ENCODE data around the gene ZFAND2A. TPM values are rescaled to one million over a fixed set of nuclear protein-coding genes. Genes with fewer than 3 reads are reported as not detected.

Gene ZFAND2A
- total and polyA plus RNA-seq, 2 donors (not counting 3 experiments of a cell fraction or from before 2014, with no cell fraction given), result 31.8 to 40.6 TPM

DNA sequence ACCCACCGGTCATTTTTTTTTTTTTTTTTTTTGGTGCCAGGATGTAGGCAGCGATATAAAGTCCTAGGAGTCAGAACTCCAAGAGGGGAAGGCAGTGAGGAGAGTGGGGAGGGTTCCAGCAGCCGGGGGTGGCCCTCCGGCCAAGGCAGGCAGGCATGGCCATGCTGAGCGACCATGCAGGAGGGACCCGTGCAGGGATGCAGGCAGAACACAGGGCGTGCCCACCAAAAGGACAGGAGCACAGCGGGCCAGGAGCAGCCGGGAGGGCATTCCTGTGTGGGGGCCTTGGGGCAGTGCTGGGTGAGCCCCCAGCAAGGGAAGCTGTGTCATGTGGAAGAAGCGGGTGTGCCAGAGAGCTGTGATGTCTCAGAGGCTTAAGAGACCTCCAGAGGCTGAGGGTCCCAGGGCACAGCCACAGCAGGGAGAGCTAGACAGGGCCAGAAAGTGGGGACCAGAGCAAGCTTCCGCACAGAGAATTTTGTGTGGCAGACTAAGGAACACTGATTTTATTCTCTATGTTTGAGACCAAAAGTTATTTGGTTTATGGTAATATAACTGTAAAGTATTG is 5.7 kb downstream of the ZFAND2A start:
- no peaks in the 10 kb centered on the region for H3K27me3 ChIP-seq (ENCODE audit: control insufficient read depth in 2 of 2, insufficient read depth in 2 of 2, low read length in 2 of 2)
- H2AFZ ChIP-seq (ENCODE audit: low read depth, low read length), result no peak overlapping the region
- dilution Hi-C loops (cut with MboI; ENCODE audit: extremely low pct_ligation_motif_present, low sequenced_read_pairs), result no loop called here
- no peaks in the 10 kb centered on the region for H3K9me3 ChIP-seq (replicated peaks; ENCODE audit: control insufficient read depth, insufficient read depth, low read length)
- no peak for TF ChIP-seq EZH2 (IDR thresholded peaks at IDR 0.05; ENCODE audit: borderline replicate concordance, low read depth, low read length, severe bottlenecking)
- no peak for TF ChIP-seq POLR2A (IDR thresholded peaks at IDR 0.05; ENCODE audit: low read depth, low read length)
- no peak for TF ChIP-seq GATA2 (IDR thresholded peaks at IDR 0.05; ENCODE audit: insufficient read depth, insufficient read length, low read depth, low read length)
- no peak for TF ChIP-seq JUN (IDR thresholded peaks at IDR 0.05; ENCODE audit: borderline replicate concordance, insufficient read depth, insufficient read length, low read depth)
- no peak for TF ChIP-seq MYC (IDR thresholded peaks at IDR 0.05; ENCODE audit: low read depth, low read length)
- TF ChIP-seq, protein P1, sequence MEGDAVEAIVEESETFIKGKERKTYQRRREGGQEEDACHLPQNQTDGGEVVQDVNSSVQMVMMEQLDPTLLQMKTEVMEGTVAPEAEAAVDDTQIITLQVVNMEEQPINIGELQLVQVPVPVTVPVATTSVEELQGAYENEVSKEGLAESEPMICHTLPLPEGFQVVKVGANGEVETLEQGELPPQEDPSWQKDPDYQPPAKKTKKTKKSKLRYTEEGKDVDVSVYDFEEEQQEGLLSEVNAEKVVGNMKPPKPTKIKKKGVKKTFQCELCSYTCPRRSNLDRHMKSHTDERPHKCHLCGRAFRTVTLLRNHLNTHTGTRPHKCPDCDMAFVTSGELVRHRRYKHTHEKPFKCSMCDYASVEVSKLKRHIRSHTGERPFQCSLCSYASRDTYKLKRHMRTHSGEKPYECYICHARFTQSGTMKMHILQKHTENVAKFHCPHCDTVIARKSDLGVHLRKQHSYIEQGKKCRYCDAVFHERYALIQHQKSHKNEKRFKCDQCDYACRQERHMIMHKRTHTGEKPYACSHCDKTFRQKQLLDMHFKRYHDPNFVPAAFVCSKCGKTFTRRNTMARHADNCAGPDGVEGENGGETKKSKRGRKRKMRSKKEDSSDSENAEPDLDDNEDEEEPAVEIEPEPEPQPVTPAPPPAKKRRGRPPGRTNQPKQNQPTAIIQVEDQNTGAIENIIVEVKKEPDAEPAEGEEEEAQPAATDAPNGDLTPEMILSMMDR (IDR thresholded peaks at IDR 0.05; ENCODE audit: extremely low read depth in 1 of 2, insufficient read depth in 1 of 2, low read depth in 1 of 2, low read length in 2 of 2), result no peak
- no peak for TF ChIP-seq POLR2AphosphoS5 (IDR thresholded peaks at IDR 0.05; ENCODE audit: insufficient read depth, low read depth, low read length)
- TF ChIP-seq FOS (IDR thresholded peaks at IDR 0.05; ENCODE audit: borderline replicate concordance, insufficient read depth, low read length), result no peak
- intact Hi-C loops (cut with micrococcal nuclease), result no loop called here
- no peaks in the 10 kb centered on the region for H3K9me1 ChIP-seq (replicated peaks; ENCODE audit: control insufficient read depth, extremely low read depth, insufficient read depth, low read length)
- peaks cover 33% of the 10 kb centered on the region for H3K79me2 ChIP-seq (ENCODE audit: control insufficient read depth, insufficient read depth, low read length)
- no peak overlapping the region for H3K4me3 ChIP-seq (replicated peaks in 1 of 3; ENCODE audit: insufficient read depth in 1 of 3, low read depth in 1 of 3, low read length in 3 of 3)
- ChIA-PET POLR2A (no interaction called here), CTCF (interaction anchor here (1.4 kb wide), 1 partner anchor 21 kb away, joined by 5 read pairs; no protein-coding TSS in a partner anchor)
- H3K36me3 ChIP-seq (ENCODE audit: control insufficient read depth in 2 of 2, extremely low read depth in 1 of 2, insufficient read depth in 2 of 2, low read length in 2 of 2), result peaks cover 4 to 54% of the 10 kb centered on the region in 2 experiments
- DNase-seq (ENCODE audit: low read depth, low spot score) (no peak), FAIRE-seq (no peak)
- H3K4me2 ChIP-seq (ENCODE audit: insufficient read depth, low read length), result no peak overlapping the region
- no peak overlapping the region for H3K9ac ChIP-seq (replicated peaks; ENCODE audit: extremely low read depth, insufficient read depth, low read length)
- no TSS peak for BruUV-seq (replicated peaks)
- H3K4me1 ChIP-seq (ENCODE audit: control insufficient read depth, extremely low read depth, insufficient read depth, low read length), result peaks cover 25% of the 10 kb centered on the region
- H3K27ac ChIP-seq (ENCODE audit: insufficient read depth, low read depth, low read length), result no peak overlapping the region
- no peaks in the 10 kb centered on the region for H4K20me1 ChIP-seq (replicated peaks; ENCODE audit: control insufficient read depth, extremely low read depth, insufficient read depth, low read length)
